Fibroblast of the aortic adventitia (primary cell): ENCODE data around the gene GNAL. TPM values are rescaled to one million over a fixed set of nuclear protein-coding genes. Genes with fewer than 3 reads are reported as not detected.

Experiments used
- DNase-seq: peaks from one replicate; pipeline ENCODE4 v3.0.0-alpha.2; 2010; ENCODE audit warnings: low read depth
- H3K4me3 ChIP-seq: 2 replicates; pipeline ENCODE4 v1.5.1; 2011; ENCODE audit warnings: low read depth, mild to moderate bottlenecking, control low read depth, low read length, moderate library complexity
- total RNA-seq: library from RNA; depleted of rRNA; stranded (reverse); fragments of >200 nt; gene quantifications from 2 replicates; pipeline ENCODE4 v1.2.3, GENCODE V29; 2012; ENCODE audit warnings: low replicate concordance
- TF ChIP-seq, protein P1 (sequence below): IDR thresholded peaks from 2 replicates; pipeline ENCODE4 v1.5.1; 2011; ENCODE audit warnings: mild to moderate bottlenecking, low read length, control low read depth, inconsistent platforms; ENCODE audit not compliant: insufficient read depth

The GNAL gene
- total RNA-seq, 1 donor: 0.63 TPM

DNA sequence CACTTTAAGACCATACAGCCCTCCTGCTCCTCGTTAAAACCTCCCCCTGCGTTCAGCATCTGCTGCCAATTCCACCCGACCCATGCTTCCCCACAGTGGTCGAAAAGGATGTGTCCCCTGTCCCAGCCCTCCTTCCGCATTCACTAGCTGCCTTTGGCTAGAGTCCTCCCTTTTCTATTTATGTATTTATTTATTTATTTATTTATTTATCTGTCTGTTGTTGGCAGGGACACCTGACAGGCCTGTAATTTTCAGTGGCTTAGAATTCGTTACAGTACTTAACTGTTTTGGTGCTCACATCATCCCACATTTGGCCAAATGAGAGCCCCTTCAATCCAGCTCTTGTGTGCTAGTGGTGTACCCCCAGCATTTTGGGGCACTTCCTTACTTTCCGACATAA lies 50.8 kb downstream of the GNAL start:
- no peak overlapping the region for H3K4me3 ChIP-seq
- TF ChIP-seq, protein P1, sequence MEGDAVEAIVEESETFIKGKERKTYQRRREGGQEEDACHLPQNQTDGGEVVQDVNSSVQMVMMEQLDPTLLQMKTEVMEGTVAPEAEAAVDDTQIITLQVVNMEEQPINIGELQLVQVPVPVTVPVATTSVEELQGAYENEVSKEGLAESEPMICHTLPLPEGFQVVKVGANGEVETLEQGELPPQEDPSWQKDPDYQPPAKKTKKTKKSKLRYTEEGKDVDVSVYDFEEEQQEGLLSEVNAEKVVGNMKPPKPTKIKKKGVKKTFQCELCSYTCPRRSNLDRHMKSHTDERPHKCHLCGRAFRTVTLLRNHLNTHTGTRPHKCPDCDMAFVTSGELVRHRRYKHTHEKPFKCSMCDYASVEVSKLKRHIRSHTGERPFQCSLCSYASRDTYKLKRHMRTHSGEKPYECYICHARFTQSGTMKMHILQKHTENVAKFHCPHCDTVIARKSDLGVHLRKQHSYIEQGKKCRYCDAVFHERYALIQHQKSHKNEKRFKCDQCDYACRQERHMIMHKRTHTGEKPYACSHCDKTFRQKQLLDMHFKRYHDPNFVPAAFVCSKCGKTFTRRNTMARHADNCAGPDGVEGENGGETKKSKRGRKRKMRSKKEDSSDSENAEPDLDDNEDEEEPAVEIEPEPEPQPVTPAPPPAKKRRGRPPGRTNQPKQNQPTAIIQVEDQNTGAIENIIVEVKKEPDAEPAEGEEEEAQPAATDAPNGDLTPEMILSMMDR: no peak
- DNase-seq: no peak

DNA sequence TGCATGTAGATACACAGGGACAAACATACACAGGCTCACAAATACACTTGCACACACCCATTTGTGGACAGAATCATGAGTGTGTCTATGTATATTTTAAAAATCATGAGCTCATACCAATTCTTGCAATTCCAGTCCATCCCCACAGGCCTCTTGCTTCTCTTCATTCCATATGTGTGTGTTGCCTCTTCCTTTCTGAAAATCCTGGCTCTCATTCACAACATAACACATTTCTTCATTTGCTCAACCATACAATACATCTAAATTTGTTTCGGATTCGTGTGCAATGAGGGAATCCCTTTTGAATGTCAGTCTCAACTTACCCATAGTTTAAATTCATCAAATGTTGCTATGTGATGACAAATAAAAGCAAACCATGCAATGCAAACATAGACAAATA lies 51.4 kb downstream of the GNAL start:
- no peak overlapping the region for H3K4me3 ChIP-seq
- TF ChIP-seq, protein P1: no peak
- no peak for DNase-seq

DNA sequence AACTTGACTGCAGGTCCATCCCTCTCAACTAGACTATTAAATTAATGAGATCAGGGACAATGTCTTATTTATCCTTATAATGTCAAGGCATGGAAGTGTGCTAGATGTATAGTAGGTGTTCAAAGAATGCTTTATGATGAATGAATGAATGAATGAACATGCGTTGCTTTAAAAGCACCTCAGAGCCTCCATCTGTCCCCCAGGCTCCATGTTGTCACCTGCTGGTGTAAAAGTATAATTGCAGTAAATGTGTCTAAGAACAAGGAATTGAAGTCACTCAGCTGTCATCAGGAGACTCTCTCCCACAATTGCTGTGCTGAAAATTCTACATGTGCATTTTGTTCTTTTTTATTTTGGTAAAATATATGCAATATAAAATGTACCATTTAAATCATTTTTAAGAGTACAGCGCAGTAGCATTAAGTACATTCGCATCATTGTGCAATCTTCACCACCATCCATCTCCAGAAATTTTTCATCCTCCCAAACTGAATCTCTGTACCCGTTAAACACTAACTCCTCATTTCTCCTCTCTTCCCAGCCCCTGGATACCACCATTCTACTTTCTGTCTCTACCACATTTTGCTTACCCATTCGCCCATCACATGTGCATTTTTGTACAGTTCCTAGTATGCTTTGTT lies 52.6 kb downstream of the GNAL start:
- no peak overlapping the region for H3K4me3 ChIP-seq
- DNase-seq: no peak
- TF ChIP-seq, protein P1: peak; percentile 33

DNA sequence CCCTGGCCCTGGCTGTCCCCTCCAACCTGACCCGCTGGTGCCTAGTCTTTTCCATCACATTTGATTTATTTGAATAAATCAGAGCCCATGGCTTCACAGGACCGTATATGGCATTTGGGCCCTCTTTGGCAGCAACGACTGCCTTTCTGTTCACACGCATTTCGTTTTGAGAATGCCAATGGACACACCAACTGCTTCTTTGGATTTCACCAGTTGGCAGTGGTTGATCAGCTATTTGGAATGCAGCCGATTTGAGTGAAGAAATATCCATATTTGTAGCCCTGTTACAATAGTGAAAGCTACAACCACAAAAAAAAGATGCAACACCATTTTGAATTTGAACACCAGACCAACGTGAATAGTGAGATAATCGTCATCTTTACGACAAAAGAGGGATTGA lies 56.5 kb downstream of the GNAL start:
- no peak for DNase-seq
- H3K4me3 ChIP-seq: no peak overlapping the region
- TF ChIP-seq, protein P1: no peak

DNA sequence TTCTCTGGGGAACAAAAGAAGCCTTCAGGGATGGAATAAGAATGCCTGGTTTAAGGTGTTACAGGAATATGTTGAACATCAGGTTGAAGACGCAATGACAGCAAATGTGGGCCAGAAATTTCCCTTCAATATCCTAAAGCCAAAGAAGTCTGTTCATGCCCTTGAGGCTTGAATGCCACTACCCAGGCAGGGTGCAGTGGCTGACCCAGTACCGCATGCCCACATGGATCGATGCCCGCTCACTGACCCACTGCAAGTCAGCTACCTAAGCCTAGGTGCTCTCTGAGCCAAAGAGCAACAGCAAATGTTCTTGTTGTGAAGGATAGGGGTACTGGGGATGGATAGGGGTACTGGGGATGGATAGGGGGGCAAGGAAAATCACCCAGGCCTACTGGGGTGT lies 58.2 kb downstream of the GNAL start:
- no peak for DNase-seq
- TF ChIP-seq, protein P1: no peak
- no peak overlapping the region for H3K4me3 ChIP-seq

DNA sequence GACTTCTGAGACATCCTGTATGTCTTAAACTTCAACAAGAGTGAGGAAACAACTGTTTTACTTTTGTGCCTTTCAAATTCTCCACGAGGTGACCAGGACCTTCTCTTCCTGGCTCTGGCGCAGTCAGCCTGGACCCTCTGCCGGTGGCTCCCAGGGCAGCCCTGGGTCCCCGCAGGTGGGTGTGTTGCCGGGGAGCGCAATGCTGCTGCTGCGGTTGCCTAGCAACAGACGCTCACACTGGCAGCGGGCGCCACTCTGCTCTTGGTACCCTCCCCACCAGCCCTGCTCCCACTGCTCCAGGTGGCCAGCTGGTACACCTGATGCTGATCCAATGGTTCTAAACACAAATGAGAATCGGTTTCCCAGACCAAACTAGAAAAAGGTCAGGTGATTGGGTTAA lies 58.7 kb downstream of the GNAL start:
- DNase-seq: no peak
- H3K4me3 ChIP-seq: no peak overlapping the region
- TF ChIP-seq, protein P1: no peak

DNA sequence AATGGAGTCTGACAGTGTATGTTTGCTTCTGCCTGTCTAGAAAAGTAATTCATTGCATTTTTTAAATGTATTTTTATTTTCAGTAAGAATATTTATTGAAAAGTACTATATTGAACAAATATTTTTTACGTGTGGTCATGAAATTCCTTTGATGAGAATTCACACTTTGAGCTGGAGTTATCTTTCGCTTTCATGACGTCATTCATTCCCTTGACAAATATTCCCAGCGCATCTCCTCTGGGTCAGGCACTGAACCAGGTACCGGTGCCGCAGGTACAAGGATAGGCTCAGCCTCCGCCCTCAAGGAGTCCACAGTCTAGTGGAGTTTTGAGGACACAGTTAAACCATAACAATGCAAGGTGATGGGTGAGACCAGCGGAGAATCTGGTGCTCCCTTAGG lies 60.2 kb downstream of the GNAL start:
- no peak for DNase-seq
- no peak overlapping the region for H3K4me3 ChIP-seq
- TF ChIP-seq, protein P1: no peak
